GM13977 (cell line): ENCODE data around the gene ZNF598.

Source experiments
- DNase-seq: peaks from one replicate; pipeline ENCODE4 v3.0.0; 2012; ENCODE audit warnings: low spot score
- in situ Hi-C: fragments of 300-500 bp; cut with MboI; formaldehyde crosslinking; loops from one replicate; pipeline ENCODE4 v1.12.0; 2022; ENCODE audit warnings: low sequenced_read_pairs, low pct_unique_long_range_greater_than_20kb, mixed read lengths, inconsistent platforms; ENCODE audit not compliant: unreplicated experiment
- TF ChIP-seq, protein P1 (sequence below): IDR thresholded peaks from 2 replicates; pipeline ENCODE4 v1.5.1; 2012; ENCODE audit warnings: mild to moderate bottlenecking, control low read depth; ENCODE audit not compliant: insufficient read depth; ENCODE audit errors: extremely low read depth, missing control alignments

ZNF598 gene

DNA sequence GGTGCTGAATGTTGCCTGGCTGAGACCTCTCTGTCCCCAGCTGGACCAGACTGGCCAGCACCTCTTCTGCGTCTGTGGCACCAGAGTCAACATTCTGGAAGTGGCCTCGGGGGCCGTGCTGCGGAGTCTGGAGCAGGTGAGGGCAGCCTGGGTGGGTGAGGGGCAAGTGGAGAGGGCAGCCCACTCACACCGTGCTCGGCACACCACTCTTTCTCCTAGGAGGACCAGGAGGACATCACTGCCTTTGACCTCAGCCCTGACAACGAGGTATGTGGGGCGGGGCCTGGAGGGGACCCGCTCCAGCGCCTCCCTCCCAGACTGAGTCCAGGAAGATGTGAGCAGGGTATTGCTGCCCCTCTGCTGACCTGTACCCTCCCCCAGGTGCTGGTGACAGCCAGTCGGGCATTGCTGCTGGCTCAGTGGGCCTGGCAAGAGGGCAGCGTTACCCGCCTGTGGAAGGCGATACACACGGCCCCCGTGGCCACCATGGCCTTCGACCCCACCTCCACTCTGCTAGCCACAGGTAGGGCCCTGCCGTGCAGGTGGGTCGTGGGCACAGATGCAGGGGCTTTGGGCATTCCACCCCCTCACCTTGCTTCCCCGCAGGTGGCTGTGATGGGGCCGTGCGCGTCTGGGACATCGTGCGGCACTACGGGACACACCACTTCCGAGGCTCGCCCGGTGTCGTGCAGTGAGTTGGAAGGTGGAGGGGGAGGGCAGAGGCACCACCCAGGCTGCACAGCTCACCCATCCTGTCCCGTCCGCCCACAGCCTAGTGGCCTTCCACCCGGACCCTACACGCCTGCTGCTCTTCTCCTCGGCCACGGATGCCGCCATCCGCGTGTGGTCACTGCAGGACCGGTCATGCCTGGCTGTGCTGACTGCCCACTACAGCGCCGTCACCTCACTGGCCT lies 35.2 kb downstream of the ZNF598 start:
- TF ChIP-seq, protein P1, sequence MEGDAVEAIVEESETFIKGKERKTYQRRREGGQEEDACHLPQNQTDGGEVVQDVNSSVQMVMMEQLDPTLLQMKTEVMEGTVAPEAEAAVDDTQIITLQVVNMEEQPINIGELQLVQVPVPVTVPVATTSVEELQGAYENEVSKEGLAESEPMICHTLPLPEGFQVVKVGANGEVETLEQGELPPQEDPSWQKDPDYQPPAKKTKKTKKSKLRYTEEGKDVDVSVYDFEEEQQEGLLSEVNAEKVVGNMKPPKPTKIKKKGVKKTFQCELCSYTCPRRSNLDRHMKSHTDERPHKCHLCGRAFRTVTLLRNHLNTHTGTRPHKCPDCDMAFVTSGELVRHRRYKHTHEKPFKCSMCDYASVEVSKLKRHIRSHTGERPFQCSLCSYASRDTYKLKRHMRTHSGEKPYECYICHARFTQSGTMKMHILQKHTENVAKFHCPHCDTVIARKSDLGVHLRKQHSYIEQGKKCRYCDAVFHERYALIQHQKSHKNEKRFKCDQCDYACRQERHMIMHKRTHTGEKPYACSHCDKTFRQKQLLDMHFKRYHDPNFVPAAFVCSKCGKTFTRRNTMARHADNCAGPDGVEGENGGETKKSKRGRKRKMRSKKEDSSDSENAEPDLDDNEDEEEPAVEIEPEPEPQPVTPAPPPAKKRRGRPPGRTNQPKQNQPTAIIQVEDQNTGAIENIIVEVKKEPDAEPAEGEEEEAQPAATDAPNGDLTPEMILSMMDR, result no peak
- in situ Hi-C loops, result no loop called here
- DNase-seq, result no peak

- in situ Hi-C loops, result no loop called here
- DNase-seq, result no peak
- TF ChIP-seq, protein P1, result no peak
Measured at GRCh38 chr16:1973461-1974156, 36.0 kb downstream of the ZNF598 start.

- in situ Hi-C loops, result no loop called here
- DNase-seq, result no peak
- TF ChIP-seq, protein P1, result no peak
Measured at GRCh38 chr16:1972490-1972877, 37.1 kb downstream of the ZNF598 start.

GRCh38 chr16:1971796-1972489 lies 37.7 kb downstream of the ZNF598 start, which contains the start of gene TBL3:
Gene TBL3 (plus strand): TSS chr16:1972053. CDS start chr16:1972165, 112 bp downstream.
- TF ChIP-seq, protein P1, result no peak
- in situ Hi-C loops, result no loop called here

DNA sequence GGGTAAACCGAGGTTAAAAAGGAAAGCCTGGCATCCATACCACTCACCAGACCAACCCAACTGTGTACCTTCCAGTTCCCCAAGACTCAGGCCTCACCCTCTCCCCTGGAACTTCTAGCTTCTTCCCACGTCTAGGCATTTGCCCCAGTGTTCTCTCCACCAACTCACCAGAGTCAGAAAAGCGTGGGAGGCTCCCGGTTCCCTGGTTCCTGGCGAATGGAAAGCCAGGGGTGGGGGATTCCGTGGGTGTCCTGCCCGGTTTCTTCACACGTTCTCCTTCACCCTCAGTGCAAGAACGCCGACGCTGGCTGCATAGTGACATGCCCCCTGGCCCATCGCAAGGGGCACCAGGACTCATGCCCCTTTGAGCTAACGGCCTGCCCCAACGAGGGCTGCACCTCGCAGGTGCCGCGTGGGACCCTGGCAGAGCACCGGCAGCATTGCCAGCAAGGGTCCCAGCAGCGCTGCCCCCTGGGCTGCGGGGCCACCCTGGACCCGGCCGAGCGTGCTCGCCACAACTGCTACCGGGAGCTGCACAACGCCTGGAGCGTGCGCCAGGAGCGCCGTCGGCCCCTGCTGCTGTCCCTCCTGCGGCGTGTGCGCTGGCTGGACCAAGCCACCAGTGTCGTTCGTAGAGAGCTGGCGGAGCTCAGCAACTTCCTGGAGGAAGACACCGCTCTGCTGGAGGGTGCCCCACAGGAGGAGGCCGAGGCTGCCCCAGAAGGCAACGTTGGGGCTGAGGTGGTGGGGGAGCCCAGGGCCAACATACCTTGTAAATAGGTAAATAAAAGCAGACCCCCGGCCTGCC lies 41.3 kb downstream of the ZNF598 start:
- in situ Hi-C loops, result no loop called here
- TF ChIP-seq, protein P1, result no peak
- DNase-seq, result no peak

More at GRCh38 chr16:1971796-1972489, 37.7 kb downstream of the ZNF598 start, which contains the start of gene TBL3:
- peak; percentile 98 for DNase-seq
